ENCODE measurements around the gene CRYBA1. TPM values are rescaled to one million over a fixed set of nuclear protein-coding genes. Genes with fewer than 3 reads are reported as not detected.

The CRYBA1 gene
- total RNA-seq, 4 donors from 2014 or later = not detected

GRCh38 chr17:29292071-29292991 lies 45.7 kb downstream of the CRYBA1 start:
- DNase-seq (ENCODE audit: low spot score in 2 of 2) = peak; percentile 75 to 96
- 2 to 3% methylated on average over 18 to 20 of the region's 77 CpGs for WGBS, 2 donors
- intact Hi-C loops (cut with DNase I; ENCODE audit: low total_unique reads) = loop anchor here (2.0 kb wide), 1 partner anchor 144 kb away; no protein-coding TSS in a partner anchor
- TF ChIP-seq POLR2A (IDR thresholded peaks at IDR 0.05) (no peak), CTCF (IDR thresholded peaks at IDR 0.05) (no peak)
- H3K4me3 ChIP-seq (ENCODE audit: low read depth, poor library complexity, severe bottlenecking) = peak overlapping the region; percentile 98

GRCh38 chr17:29292992-29293889 lies 46.6 kb downstream of the CRYBA1 start:
- WGBS, 2 donors = 1% methylated on average over 45 to 47 of the region's 54 CpGs
- peak; percentile 50 to 94 for DNase-seq (ENCODE audit: low spot score in 2 of 2)
- intact Hi-C loops (cut with DNase I; ENCODE audit: low total_unique reads) = loop anchor here (2.0 kb wide), 1 partner anchor 144 kb away; no protein-coding TSS in a partner anchor
- peak overlapping the region; percentile 98 for H3K4me3 ChIP-seq (ENCODE audit: low read depth, poor library complexity, severe bottlenecking)
- no peak for TF ChIP-seq CTCF (IDR thresholded peaks at IDR 0.05)
- no peak for TF ChIP-seq POLR2A (IDR thresholded peaks at IDR 0.05)

GRCh38 chr17:29293890-29294579 lies 47.4 kb downstream of the CRYBA1 start, which contains the start of gene NUFIP2:
NUFIP2 (minus strand) TSS chr17:29294148; CDS start chr17:29294059, 89 bp downstream.
- 1% methylated on average over 24 to 31 of the region's 31 CpGs for WGBS, 2 donors
- peak within 1 kb of the TSS; percentile 98 for H3K4me3 ChIP-seq (ENCODE audit: low read depth, poor library complexity, severe bottlenecking)
- intact Hi-C loops (cut with DNase I; ENCODE audit: low total_unique reads) = loop anchor here (2.0 kb wide), 1 partner anchor 145 kb away; no protein-coding TSS in a partner anchor
- peak; percentile 100 for DNase-seq (ENCODE audit: low spot score in 2 of 2)
- TF ChIP-seq CTCF (IDR thresholded peaks at IDR 0.05) (no peak), POLR2A (IDR thresholded peaks at IDR 0.05) (peak in 1 of 2 donors; percentile 97)

GRCh38 chr17:29294580-29294900 lies 47.9 kb downstream of the CRYBA1 start:
- no peak for DNase-seq (ENCODE audit: low spot score in 2 of 2)
- intact Hi-C loops (cut with DNase I; ENCODE audit: low total_unique reads) = no loop called here
- 0 to 1% methylated on average over 2 of the region's 2 CpGs for WGBS, 2 donors

More at GRCh38 chr17:29294580-29294900, 47.9 kb downstream of the CRYBA1 start:
- no peak for TF ChIP-seq POLR2A (IDR thresholded peaks at IDR 0.05)
- no peak for TF ChIP-seq CTCF (IDR thresholded peaks at IDR 0.05)
- peak overlapping the region; percentile 34 for H3K4me3 ChIP-seq (ENCODE audit: low read depth, poor library complexity, severe bottlenecking)

All from lower leg skin (tissue), 4 donors.